GM21825 (cell line): ENCODE data around the gene EMP2.
"Not testable (repeated sequence)": the region's sequence is repeated elsewhere in the genome, so short reads cannot be mapped to it uniquely, and the experiment has no call there.

Experiments used
- ATAC-seq: cut with Tn5 transposase; IDR thresholded peaks from one replicate; pipeline ENCODE4 v1.9.1; 2021; ENCODE audit warnings: mild to moderate bottlenecking, moderate library complexity; ENCODE audit not compliant: unreplicated experiment

Gene EMP2

DNA sequence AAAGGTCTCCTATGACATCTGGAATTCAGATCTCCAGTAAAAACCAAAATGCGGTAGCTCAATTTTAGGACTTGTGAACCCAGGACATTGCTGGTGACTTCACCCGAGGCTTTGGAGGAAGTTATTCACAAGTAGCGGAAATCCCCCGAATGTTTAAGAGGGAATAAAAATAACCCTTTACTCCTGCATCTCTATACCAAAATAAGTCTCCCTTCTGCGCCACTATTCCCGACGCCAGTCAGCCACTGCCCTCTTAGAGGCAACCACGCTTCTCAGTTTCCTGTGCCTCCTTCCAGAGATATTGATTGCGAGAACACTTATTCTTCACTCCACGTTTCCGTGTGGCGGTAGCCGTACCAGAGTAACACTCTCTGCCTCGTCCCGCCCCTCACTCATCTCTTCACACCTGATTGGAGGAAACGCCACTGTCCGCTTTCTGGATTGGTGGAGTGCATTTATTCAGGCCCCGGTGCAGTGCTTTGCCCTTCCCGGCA lies 27.4 kb downstream of the EMP2 start:
- ATAC-seq = peak; percentile 80

DNA sequence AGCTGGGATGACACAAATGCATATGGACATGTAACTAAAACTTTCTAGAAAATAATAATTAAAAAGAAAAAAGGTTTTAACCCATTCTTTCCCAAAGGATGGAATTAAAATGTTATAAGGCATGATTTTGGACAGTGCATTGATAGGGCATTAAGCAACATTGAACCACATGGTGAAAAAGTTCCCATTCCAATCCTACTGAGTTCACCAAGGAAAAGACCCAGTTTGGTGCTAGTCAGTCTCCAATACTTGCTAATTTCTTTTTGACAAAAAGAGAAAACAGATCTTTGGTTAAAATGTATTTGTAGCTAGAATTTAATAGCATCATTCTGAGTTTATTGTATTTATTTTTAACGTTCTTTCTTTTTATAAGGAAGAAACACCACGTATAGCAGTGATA lies 28.1 kb downstream of the EMP2 start:
- no peak for ATAC-seq

DNA sequence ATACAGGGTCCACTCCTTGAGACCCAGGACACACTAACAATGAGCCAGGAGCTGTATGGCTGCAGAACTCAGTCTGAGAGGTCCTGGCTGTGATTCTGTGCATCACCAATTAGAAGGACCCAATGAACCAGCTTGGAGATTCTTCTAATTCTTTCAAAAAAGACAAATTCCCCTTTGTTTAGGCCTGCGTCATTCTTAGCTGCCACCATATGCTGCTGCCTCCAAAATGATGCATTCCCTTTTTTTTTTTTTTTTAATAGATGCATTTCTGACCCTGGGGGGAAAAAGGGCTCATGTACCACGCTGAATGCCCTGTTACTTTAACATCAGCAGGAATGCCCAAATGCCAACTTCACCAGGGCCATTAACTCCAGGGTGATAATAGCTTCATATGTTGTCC lies 28.5 kb downstream of the EMP2 start:
- ATAC-seq = no peak

DNA sequence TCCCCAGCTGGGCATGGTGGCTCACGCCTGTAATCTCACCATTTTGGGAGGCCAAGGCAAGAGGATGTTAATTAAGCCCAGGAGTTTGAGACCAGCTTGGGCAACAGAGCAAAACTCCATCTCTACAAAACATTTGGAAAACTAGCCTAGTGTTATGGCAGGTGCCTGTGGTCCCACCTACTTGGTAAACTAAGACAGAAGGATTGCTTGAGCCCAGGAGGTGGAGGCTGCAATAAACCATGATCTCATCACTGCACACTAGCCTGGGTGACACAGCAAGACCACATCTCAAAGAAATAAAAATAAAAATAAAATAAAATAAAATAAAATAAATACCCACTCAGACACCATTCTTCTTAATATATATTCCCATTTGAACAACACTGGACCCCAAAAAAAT lies 32.0 kb downstream of the EMP2 start:
- ATAC-seq = no peak

DNA sequence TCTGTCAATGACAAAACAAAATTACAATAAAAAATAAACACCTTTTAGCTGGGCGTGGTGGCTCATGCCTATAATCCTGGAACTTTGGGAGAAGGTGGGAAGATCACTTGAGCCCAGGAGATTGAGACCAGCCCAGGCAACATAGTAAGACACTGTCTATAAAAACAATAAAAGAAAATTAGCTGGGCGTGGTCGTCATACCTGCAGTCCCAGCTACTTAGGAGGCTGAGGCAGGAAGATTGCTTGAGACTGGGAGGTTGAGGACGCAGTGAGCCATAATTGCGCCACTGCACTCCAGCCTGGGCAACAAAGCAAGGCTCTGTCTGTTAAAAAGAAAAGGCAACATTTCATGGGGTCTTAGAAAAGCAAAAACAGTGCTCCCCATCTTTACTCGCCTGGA lies 32.7 kb downstream of the EMP2 start:
- no peak for ATAC-seq

DNA sequence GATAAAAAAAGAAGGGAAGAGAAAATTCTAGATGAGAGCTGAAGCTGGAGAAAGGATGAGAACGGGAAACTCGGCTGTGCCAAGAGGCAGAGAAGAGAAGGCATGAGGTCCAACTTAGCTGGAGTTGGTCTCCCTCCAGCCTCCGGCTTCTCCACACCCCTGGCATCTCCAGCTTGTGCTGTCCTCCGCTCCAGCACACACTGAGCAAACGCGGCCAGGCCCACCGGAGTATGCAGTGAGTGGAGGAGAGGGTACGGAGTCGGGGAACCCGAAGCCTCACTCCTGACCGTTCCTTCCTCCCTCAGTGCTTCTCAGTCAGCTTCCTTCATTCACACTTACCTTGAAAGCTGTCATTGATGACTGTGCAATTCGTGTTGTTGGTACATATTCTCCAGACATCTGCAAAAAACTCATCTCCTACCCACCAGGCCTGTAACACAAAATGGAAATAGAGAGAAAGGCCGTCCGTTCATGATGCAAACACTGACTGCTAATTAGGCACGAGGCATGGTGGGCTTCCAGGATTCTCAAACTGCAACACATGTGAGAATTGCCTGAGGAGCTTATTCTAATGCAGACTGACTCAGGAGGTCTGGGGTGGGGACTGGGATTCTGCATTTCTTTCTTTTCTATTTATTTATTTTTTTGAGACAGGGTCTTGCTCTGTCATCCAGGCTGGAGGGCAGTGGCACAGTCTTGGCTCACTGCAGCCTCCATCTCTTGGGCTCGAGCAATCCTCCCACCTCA lies 37.0 kb downstream of the EMP2 start:
- ATAC-seq = no peak

DNA sequence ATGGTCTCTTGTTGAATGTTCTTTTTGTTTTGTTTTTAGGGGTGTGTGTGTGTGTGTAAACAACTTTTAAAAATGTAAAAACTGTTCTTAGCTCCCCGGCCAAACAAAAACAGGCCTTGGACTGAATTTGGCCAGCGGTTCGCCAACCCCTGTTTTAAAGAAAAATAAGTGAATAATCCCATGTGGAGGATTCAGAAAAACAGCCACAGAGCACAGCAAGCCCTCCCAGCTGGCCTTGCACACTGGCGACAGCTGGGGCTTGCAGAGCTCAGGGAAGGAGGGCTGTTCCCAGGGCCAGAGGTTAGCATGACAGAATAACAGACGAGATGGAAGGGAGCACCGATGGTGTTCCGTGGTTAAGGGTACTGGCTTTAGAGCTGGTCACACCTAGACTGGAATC lies 39.0 kb downstream of the EMP2 start:
- no peak for ATAC-seq

DNA sequence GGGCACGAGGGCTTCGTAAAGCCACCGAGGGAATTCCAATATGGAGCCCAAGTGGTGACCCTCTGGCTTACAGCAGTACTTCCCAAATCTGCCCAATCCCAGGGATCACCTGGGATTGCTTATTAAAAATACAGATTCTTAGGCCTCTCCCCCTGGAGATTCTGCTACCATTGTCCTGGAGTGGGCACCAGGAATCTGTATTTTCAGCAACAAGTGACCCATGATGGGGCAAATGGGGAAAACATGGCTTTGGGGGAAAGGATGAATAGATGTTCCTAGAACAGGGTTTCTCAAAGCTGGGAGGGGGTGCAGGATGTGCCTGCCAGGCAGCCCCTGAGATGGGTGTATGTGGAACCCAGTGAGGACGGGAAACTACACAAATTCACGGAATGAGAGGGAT lies 40.6 kb downstream of the EMP2 start:
- no peak for ATAC-seq

DNA sequence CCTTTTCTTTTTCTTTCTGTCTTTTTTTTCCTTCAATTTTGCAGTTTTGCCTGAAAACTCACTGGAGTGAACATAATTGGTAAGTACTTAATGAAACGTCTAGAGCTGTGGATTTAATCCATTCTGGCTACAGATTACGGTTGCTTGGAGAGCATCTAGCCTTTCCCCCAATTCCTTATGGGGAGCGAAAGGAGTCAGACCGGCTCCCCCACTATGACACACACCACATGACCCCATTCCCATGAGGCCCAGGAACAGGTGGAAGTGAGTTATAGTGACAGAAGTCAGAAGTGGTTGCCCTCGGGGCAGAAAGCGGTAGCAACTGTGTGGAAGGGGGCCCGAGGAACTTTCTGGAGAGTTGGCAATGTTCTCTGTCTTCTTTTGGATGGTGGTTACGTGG lies 41.2 kb downstream of the EMP2 start:
- ATAC-seq = no peak

DNA sequence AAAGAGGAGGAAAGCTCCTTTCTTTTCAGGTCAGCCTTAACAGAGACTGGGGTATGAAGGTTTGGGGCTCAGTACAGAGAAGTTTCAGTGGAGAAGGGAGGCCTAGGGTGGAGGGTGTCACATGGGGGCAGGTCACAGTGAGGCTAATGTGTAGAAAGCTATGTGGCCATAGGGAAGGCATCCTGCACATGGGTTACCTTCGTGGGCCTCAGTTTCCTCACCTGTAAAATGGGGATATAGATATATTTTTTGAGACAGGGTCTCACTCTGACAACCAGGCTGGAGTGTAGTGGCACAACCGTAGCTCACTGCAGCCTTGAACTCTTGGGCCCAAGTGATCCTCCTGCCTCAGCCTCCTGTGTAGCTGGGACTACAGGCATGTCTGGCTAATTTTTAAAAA lies 41.8 kb downstream of the EMP2 start:
- ATAC-seq = no peak

DNA sequence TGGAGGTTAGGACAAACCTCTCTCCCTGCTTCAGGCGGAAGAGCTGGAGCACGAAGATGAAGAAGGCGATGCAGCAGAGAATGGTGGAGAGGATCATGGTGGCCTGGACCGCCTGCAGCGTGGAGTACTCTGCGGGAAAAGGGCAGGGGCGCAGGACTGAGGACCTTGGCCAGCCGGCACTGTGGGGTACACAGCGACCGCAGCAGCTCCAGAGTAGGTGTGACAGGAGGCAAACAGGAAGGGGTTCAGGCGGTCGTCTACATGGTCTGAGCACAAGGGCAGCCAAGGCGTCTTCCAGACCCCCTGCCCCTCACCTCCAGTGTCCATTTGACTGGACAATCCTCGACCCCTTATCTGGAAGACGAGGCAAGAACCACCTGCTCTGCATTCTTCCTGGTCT lies 42.5 kb downstream of the EMP2 start:
- ATAC-seq = no peak

DNA sequence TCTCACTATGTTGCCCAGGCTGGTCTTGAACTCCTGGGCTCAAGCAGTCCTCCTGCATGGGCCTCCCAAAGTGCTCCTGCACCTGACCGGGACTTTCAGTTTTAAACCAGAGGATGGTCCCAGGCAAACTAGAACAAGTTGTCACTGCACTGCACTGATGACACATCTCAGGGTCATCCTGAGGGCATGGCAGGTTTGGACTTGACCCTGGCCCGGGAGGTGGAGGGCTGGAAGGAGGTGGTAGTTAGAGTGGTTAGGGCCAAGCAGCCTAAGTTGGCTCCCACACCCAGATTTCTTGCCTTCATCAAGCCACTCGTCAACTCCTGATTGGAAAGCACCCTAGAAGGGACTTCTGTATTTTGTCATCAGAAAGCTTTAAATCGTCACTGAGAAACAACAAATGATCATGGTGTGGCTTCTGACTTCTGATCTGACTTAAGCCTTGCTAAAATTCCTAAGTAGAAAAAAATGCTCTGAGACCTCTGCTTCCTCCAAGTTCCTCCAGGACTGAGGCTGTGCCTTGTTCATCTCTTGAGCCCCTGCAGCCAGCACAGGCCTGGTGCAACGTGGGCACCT lies 43.5 kb downstream of the EMP2 start:
- no peak for ATAC-seq

DNA sequence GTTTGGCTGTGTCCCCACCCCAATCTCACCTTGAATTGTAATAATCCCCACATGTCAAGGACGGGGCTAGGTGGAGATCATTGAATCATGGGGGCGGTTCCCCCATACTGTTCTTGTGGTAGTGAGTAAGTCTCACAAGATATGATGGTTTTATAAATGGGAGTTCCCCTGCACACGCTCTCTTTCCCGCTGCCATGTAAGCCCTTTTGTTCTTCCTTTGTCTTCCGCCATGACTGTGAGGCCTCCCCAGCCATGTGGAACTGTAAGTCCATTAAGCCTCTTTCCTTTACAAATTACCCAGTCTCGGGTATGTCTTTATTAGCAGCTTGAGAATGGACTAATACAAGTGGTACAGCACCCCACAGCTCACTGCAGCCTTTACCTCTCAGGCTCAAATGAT lies 44.1 kb downstream of the EMP2 start:
- ATAC-seq = not testable (repeated sequence)

DNA sequence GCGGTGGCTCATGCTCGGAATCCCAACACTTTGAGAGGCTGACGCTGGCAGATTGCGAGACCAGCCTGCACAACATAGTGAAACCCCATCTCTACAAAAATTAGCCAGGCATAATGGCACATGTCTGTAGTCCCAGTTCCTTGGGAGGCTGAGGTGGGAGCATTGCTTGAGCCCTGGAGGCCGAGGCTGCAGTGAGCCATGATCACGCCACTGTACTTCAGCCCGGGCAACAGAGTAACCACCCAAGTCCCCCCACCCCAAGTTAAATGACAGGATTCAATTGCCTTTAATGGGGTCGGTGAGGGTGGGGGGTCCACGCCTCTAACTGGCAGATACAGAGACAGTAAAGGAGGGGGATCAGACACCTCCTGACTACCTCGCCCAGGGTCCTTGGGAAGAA lies 44.9 kb downstream of the EMP2 start:
- no peak for ATAC-seq

DNA sequence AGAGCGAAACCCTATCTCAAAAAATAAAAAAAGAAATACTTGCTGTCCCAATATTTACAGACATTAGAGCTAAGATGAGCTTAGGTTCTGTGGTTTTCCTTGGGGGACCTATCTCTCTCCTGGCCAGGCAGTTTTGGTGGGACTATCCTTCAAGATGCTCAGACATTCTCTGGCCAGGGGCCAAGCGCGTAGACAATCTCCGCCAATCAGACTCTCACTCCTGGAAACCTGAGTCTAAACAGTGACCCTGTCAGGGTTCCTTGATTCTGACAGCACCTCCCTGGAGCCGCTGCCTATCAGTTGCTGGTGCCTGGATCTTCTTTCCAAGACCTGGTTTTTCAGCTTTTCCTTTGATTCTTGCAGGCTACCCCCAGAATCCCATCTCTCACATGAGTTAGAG lies 45.6 kb downstream of the EMP2 start:
- ATAC-seq = no peak

DNA sequence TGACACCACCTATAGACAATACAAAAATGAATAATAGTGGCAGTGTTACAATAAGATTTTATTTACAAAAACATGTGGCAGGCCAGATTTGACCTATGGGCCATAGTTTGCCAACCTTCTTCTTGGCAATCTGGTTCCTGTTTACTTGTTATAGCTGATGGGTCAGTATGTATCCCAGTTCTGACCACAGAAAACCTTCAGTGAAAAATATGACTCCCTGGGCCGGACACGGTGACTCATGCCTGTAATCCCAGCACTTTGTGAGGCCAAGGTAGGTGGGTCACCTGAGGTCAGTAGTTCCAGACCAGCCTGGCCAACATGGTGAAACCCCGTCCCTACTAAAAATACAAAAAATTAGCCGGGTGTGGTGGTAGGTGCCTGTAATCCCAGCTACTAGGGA lies 46.8 kb downstream of the EMP2 start:
- not testable (repeated sequence) for ATAC-seq

DNA sequence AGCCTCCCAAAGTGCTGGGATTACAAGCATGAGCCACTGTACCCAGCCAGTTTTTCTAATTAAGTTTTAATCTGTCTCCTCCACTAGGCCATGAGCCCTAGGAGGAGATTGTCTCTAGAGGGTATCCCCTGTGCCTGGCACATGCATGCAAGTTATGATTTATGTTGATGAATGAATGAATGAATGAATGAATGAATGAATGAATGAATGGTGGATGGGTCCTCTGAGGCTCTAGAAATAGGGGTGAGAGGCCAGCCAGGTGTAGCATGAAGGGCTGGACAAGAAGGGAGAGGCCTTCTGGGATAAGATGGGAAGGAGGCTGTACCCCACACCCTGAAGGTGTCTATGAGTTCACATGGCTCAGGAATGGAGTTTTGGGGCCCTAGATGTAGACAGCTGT lies 48.8 kb downstream of the EMP2 start:
- ATAC-seq = no peak

DNA sequence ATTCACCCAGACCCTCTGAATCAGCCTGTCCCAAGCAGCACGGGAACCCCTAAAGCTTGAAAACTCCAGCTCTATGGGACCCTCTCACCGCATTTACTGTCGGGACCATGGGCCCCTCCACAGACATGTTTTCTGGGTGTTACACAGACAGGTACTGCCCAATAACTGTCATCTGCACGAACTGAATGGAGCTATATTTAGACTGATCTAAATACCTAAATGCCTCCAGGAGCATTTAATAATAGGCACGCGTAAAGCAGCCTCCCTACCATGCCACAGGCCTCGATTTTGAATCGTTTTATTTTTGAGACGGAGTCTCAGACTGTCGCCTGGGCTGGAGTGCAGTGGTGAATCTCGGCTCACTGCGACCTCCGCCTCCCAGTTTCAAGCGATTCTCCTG lies 49.7 kb downstream of the EMP2 start:
- no peak for ATAC-seq

DNA sequence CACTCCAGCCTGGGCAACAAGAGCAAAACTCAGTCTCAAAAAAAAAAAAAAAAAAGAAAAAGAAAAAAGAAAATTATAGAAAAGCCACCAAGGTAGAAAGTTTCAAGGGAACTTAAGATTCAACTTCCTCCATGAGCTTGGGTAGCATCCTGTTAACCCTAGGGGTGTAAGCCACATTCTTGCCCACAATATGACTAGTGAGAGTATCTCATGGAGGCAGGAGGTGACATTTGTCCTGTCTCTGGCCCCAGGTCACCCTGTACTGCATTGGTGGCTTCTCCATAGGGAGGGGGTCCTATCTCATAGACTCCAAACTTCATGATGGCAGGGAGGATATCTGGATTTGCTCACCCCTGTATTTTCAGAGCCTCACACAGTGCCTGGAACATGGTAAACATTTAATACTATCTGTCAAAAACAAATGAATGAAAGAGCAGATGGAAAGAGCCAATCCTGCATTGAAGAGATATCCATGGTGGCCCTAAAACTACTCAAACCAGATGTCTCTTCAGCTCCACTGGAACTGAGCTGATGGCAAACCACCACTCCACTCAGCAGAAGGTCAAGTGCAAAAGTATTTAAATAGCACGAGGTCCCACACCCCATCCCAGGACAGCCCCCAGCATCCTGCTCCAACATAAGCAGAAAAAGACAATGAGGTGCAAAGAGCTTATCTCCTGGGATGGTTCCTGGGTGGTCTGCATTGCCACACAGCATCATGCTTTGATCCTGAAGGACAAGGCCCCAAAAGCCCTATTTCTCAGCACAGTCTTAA lies 50.3 kb downstream of the EMP2 start:
- no peak for ATAC-seq

DNA sequence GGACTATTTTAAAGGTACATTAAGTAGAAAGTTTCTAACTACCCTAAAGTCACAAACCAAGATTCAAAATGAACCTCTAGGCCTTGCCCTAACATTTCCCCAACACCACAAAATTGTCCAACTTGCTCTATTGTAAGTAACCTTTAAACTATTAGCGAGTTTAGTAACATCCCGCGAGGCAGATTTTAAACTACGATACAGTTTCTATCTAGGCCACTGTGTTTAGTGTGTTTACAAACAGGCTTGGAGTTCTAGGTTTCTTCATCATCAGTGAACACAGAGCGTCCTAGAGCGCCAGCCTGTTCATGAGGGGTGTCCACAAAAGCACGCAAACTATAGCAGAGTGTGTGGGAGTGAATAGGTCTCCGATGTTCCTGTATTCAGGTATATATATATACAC lies 51.8 kb downstream of the EMP2 start:
- no peak for ATAC-seq

DNA sequence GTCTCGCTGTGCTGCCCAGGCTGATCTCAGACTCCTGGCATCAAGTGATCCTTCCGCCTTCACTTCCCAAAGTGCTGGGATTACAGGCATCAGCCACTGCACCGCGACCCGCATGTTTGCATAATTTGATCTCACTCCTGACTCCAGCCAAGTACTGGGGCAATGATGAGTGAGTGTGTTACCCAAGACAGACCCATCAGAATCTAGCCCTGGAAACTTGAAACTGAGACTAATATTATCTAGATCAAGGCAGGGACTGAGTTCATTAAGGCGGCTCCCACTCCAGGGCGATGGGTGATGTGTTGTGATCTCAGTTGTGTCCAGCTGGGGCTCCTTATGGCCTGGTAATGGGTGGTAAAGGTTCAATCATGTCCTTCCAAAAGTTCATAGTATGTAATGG lies 53.4 kb downstream of the EMP2 start:
- no peak for ATAC-seq

DNA sequence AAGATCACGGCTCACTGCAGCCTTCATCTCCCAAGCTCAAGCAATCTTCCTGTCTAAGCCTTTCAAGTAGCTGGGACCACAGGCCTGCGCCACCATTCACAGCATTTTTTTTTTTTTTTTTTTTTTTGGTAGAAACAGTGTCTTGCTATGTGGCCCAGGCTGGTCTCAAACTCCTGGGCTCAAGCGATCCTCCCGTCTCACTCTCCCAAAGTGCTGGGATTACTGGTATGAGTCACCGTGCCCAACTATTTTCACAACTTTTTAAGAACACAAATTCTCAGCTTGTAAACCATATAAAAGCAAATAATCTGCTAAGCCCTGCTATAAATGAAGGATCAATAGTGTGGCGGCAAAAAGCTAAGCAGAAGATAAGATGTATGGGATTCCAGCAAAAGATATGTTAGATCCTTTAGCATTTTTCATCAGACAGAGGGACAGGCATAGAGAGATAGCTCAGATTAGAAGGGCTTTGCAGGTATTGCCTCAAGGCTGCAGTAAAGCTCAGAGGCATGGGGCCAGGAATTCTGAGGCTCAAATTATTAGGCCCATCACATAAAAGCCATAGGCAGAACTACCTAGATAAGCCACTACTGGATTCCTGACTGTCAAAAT lies 55.1 kb downstream of the EMP2 start:
- ATAC-seq = no peak
